Mesodermal cell (in vitro differentiated cells): ENCODE results near the gene RPSA.
A peak's percentile ranks its signal among the peaks of the same experiment; 100 is the strongest.
"Not testable (repeated sequence)": the region's sequence is repeated elsewhere in the genome, so short reads cannot be mapped to it uniquely, and the experiment has no call there.

Source experiments
- H3K27ac ChIP-seq: 2 replicates; pipeline ENCODE4 v1.7.0; 2013; ENCODE audit warnings: mild to moderate bottlenecking, low read depth, low read length, moderate library complexity; ENCODE audit not compliant: severe bottlenecking
- H3K36me3 ChIP-seq: 2 replicates; pipeline ENCODE4 v1.7.1; 2013; ENCODE audit warnings: mild to moderate bottlenecking, low read length, moderate library complexity; ENCODE audit not compliant: control insufficient read depth, insufficient read depth
- H3K4me1 ChIP-seq: one replicate; pipeline ENCODE4 v1.7.1; 2013; ENCODE audit warnings: mild to moderate bottlenecking, low read length; ENCODE audit not compliant: insufficient read depth, control insufficient read depth, poor library complexity, severe bottlenecking
- H3K4me3 ChIP-seq: 2 replicates; pipeline ENCODE4 v1.7.0; 2013; ENCODE audit warnings: low read length, control low read depth, mild to moderate bottlenecking; ENCODE audit not compliant: insufficient read depth, poor library complexity, severe bottlenecking; ENCODE audit errors: extremely low read depth
- H3K9me3 ChIP-seq: 2 replicates; pipeline ENCODE4 v1.7.1; 2013; ENCODE audit warnings: mild to moderate bottlenecking, low read length, moderate library complexity; ENCODE audit not compliant: control insufficient read depth
- WGBS, 2 experiments: methylation state at CpG; one replicate each; pipeline ENCODE4 v1.1.5; 2013; ENCODE audit warnings: missing lambda C conversion rate in 2 of 2; ENCODE audit not compliant: insufficient coverage in 2 of 2; 5-methylcytosine and 5-hydroxymethylcytosine counted together

RPSA gene

DNA sequence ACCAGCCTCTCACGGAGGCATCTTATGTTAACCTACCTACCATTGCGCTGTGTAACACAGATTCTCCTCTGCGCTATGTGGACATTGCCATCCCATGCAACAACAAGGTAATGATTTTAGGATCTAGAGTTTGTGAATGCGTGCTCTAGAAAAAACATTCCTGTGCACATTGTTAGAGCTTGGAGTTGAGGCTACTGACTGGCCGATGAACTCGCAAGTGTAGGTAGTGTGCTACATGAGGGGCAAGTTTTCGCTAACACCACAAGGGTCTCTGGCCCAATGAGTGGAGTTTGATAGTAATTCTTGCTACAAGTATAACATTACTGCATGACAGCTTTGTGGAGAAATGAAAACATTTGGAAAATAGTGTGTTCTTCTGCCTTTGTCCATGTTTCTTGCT, 4.4 kb downstream of the RPSA start:
- peak overlapping the region; percentile 53 for H3K27ac ChIP-seq
- H3K36me3 ChIP-seq: peaks cover 73% of the 10 kb centered on the region
- no peaks in the 10 kb centered on the region for H3K9me3 ChIP-seq
- H3K4me3 ChIP-seq: no peak overlapping the region
- WGBS, 2 experiments: 92 to 94% methylated on average over 3 to 4 of the region's 7 CpGs
- H3K4me1 ChIP-seq: peaks cover 10% of the 10 kb centered on the region

DNA sequence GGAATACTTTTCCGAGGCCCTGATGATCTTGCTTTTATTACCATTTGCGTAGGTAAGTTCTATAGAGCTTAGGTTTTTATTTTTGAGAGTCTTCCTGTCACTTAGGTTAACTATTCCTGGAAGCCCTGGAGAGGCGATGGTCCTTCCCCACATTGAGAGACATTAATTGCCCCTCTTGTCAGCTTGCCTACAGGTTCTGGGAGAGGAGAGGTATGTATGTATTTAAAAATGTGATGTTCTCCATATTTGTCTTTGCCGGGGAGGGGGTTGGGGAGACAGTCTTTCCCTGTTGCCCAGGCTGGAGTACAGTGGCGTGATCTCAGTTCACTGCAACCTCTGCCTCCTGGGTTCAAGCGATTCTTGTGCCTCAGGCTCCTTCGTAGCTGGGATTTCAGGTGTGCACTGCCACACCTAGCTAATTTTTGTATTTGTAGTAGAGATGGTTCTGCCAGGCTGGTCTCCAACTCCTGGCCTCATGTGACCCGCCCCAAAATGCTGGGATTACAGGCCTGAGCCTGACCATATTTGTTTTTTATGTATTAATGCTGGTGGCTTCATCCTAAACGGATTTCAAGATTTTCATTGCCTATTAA, 6.2 kb downstream of the RPSA start:
- WGBS, 2 experiments: 93 to 99% methylated on average over 6 to 7 of the region's 9 CpGs
- H3K36me3 ChIP-seq: peaks cover 71% of the 10 kb centered on the region

DNA sequence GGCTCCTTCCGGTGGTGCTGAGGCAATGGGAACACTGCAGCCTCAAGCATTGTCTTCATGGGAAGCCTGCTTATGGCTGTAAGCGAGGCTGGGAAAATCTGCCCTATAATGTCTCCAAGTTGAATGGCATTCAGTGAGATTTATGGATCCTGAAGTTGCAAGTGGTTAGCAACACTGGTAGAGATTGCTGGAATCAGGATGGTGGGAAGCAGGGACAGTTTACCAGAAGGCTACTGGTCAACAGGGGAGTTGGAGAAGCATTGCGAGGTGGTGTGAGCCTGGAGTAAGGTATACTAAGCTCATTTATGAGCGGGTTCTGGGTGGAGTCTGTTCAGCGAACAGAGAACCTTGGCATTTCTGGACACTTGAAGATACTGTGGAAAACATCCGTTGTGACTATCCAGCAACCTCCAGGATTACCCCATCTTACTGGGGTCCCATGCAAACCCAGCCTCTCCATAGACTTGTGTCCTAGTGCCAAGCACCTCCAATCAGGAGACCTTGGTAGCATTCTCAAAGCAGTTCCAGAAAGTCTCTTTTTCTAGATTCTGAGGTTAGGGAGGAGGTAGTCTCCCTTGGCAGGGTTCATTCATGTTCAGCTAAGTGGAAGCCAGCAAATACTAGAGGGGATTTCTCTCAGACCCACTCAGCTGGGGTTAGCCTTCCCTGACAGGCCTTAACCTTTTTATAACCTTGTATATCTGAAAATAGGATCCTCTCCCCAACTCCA, 7.3 kb downstream of the RPSA start:
- H3K4me3 ChIP-seq: no peak overlapping the region
- H3K4me1 ChIP-seq: peaks cover 8% of the 10 kb centered on the region
- peak overlapping the region; percentile 41 for H3K27ac ChIP-seq
- no peaks in the 10 kb centered on the region for H3K9me3 ChIP-seq
- peaks cover 60% of the 10 kb centered on the region for H3K36me3 ChIP-seq
- 99 to 100% methylated on average over 6 of the region's 6 CpGs for WGBS, 2 experiments

More for the DNA sequence above, 6.2 kb downstream of the RPSA start:
- peak overlapping the region; percentile 57 for H3K27ac ChIP-seq
- no peak overlapping the region for H3K4me3 ChIP-seq
- H3K4me1 ChIP-seq: peaks cover 10% of the 10 kb centered on the region
- no peaks in the 10 kb centered on the region for H3K9me3 ChIP-seq

- H3K9me3 ChIP-seq: no peaks in the 10 kb centered on the region
- peaks cover 54% of the 10 kb centered on the region for H3K36me3 ChIP-seq
- 94 to 100% methylated on average over 2 of the region's 2 CpGs for WGBS, 2 experiments
- H3K4me1 ChIP-seq: peaks cover 5% of the 10 kb centered on the region
- H3K27ac ChIP-seq: peak overlapping the region; percentile 45
- no peak overlapping the region for H3K4me3 ChIP-seq
These were observed 7.9 kb downstream of the RPSA start for GRCh38 chr3:39414421-39414907.

DNA sequence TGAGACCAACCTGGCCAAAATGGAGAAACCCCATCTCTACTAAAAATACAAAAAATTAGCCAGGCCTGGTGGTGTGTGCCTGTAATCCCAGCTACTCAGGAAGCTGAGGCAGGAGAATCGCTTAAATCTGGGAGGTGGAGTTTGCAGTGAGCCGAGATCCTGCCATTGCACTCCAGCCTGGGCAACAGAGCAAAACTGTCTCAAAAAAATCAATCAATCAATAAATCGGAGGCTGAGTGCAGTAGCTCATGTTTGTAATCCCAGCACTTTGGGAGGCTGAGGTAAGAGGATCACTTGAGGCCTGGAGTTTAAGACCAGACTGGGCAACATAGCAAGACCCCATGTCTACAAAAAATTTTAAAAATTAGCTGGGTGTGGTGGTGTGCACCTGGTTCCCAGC, 8.8 kb downstream of the RPSA start:
- Histone ChIP-seq H3K27ac (peak overlapping the region; percentile 3), H3K36me3 (peaks cover 46% of the 10 kb centered on the region)
- H3K4me3 ChIP-seq, H3K4me1 ChIP-seq, H3K9me3 ChIP-seq: not testable (repeated sequence)
- 83% methylated on average over 1 of the region's 3 CpGs; no CpG with 5 or more reads in 1 of the 2 experiments for WGBS, 2 experiments

- WGBS, 2 experiments: 100% methylated on average over 1 of the region's 1 CpG; no CpG with 5 or more reads in 1 of the 2 experiments
- H3K27ac ChIP-seq: peak overlapping the region; percentile 3
- no peaks in the 10 kb centered on the region for H3K9me3 ChIP-seq
These were observed 9.5 kb downstream of the RPSA start for GRCh38 chr3:39415983-39416382.

DNA sequence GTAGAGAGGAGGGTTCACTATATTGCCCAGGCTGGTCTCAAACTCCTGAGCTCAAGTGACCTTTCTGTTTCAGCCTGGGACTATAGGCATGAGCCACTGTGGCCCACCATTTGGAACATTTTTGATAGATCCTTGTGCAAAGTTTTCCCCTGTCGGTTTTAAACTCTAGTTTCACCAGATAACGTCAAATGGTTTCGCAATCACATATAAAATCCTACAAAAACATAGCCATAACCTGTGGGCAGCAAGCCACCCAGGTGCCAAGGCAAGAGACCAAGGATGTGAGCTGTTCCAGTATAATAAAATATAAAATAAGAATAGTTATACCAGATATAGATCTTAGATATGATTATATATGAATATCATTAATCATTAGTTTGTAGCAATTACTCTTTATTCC, 10.5 kb downstream of the RPSA start:
- not testable (repeated sequence) for H3K4me1 ChIP-seq, H3K27ac ChIP-seq, H3K9me3 ChIP-seq, H3K4me3 ChIP-seq
- WGBS, 2 experiments: 84 to 86% methylated on average over 1 to 3 of the region's 3 CpGs
- H3K36me3 ChIP-seq: peaks cover 29% of the 10 kb centered on the region

More at GRCh38 chr3:39415983-39416382, 9.5 kb downstream of the RPSA start:
- H3K36me3 ChIP-seq: peaks cover 39% of the 10 kb centered on the region
- no peak overlapping the region for H3K4me3 ChIP-seq
- H3K4me1 ChIP-seq: no peaks in the 10 kb centered on the region

DNA sequence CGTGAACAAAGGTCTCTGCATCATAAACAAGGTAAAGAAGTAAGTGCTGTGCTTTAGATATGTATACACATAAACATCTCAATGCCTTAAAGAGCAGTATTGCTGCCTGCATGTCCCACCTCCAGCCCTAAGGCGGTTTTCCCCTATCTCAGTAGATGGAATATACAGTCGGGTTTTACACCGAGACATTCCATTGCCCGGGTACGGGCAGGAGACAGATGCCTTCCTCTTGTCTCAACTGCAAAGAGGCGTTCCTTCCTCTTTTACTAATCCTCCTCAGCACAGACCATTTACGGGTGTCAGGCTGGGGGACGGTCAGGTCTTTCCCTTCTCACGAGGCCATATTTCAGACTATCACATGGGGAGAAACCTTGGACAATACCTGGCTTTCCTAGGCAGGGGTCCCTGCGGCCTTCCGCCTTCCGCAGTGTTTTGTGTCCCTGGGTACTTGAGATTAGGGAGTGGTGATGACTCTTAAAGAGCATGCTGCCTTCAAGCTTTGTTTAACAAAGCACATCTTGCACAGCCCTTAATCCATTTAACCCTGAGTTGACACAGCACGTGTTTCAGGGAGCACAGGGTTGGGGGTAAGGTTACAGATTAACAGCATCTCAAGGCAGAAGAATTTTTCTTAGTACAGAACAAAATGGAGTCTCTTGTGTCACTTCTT, 12.2 kb downstream of the RPSA start:
- H3K4me3 ChIP-seq, H3K27ac ChIP-seq, H3K9me3 ChIP-seq, H3K4me1 ChIP-seq: not testable (repeated sequence)
- WGBS, 2 experiments: 48 to 53% methylated on average over 3 to 6 of the region's 14 CpGs
- peaks cover 12% of the 10 kb centered on the region for H3K36me3 ChIP-seq

DNA sequence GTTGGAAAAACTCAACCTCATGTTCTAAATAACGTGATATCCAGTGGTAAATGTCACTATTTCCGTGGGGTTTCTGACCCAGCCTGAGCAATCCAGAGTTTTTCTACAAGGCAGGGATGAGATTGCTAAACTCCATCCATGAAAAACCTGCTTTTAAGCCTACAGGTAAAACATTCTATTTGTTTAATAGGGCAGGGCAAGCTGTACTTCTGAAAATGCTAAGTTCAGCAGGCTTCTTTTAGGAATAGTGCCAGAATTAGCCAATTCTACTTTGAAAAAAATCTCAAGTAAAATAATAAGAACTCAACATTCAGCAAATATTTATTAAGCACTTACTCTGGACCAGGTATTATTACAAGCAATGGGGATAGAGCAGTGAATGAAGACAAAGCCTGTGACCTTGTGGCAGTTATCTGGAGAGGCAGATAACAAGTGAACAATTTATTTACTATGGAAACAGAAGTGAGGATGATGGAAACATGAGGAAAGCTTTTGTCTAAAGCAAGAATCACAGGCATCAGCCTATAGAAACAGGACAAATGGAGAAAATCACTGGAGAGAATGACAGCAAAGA, 13.3 kb downstream of the RPSA start:
- H3K27ac ChIP-seq: no peak overlapping the region
- H3K36me3 ChIP-seq: peaks cover under 1% of the 10 kb centered on the region
- 90 to 100% methylated on average over 2 of the region's 2 CpGs for whole genome bisulfite sequencing, 2 experiments
- H3K4me1 ChIP-seq: no peaks in the 10 kb centered on the region
- no peaks in the 10 kb centered on the region for H3K9me3 ChIP-seq
- no peak overlapping the region for H3K4me3 ChIP-seq

DNA sequence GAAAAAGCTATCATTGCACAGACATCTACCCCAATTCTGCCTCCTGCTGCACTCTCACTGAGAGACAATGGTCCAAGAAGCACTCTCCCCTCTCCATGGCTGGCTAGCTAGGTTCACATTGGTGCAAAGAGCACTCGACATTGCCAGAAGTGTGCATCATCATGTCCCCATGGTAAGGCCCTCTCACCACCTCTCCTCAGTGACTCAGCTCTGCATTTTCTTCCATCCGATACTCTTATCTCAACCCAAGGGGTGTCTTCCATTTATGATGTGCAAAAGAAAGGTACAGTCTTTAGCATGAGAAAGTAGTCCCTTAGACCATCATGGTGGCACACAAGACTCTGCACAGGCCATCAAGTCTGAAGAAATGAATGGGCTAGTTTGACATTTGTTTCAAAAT, 14.0 kb downstream of the RPSA start:
- no peak overlapping the region for H3K27ac ChIP-seq
- no peaks in the 10 kb centered on the region for H3K9me3 ChIP-seq
- H3K4me1 ChIP-seq: no peaks in the 10 kb centered on the region
- WGBS, 2 experiments: 83 to 100% methylated on average over 1 of the region's 2 CpGs
- no peak overlapping the region for H3K4me3 ChIP-seq
- H3K36me3 ChIP-seq: no peaks in the 10 kb centered on the region
